HT-29 (cell line): ENCODE data around the gene TMEM253. TPM values are rescaled to one million over a fixed set of nuclear protein-coding genes. Genes with fewer than 3 reads are reported as not detected.

ENCODE experiments used
- small RNA-seq: library from RNA; depleted of rRNA; stranded (forward); fragments of <200 nt; gene quantifications from one replicate; pipeline ENCODE3, GENCODE V24; 2014
- total RNA-seq: library from RNA; depleted of rRNA; stranded (reverse); fragments of >200 nt; shearing (Covaris generic); gene quantifications from 2 replicates; pipeline ENCODE4 v1.2.3, GENCODE V29; 2014; rRNA removed

TMEM253 gene
- total RNA-seq, 1 experiment from 2014 or later, result 0.41 TPM

Small RNA genes lying within 50 kb of the gene (small RNA-seq; reads per million reads assigned to genes)
- gene RNU6-252P, result not detected

Other genes starting within 250 kb of the TMEM253 start
- gene RNASE3, start 209.7 kb upstream of the TMEM253 start, total RNA-seq, result not detected in 2 replicates
- not detected in 2 replicates for gene RNASE2, start 145.6 kb upstream of the TMEM253 start, total RNA-seq
- 47.1 and 49.6 TPM in 2 replicates for gene METTL17, start 111.1 kb upstream of the TMEM253 start, total RNA-seq
- not detected in 2 replicates for gene SLC39A2, start 101.8 kb upstream of the TMEM253 start, total RNA-seq
- 16.0 and 18.1 TPM in 2 replicates for gene NDRG2, start 76.0 kb upstream of the TMEM253 start, total RNA-seq
- gene TPPP2, start 70.8 kb upstream of the TMEM253 start, total RNA-seq, result not detected in 2 replicates
- not detected in 2 replicates for gene RNASE13, start 66.3 kb upstream of the TMEM253 start, total RNA-seq
- gene RNASE7, start 58.7 kb upstream of the TMEM253 start, total RNA-seq, result not detected in 2 replicates
- gene RNASE8, start 43.2 kb upstream of the TMEM253 start, total RNA-seq, result not detected in 2 replicates
- gene ARHGEF40, start 30.8 kb upstream of the TMEM253 start, total RNA-seq, result 18.4 and 20.0 TPM in 2 replicates
- gene ZNF219, start 2.4 kb upstream of the TMEM253 start, total RNA-seq, result 13.6 and 14.6 TPM in 2 replicates
- not detected in 2 replicates for gene OR5AU1, start 55.0 kb downstream of the TMEM253 start, total RNA-seq
- 375 and 471 TPM in 2 replicates for gene HNRNPC, start 168.4 kb downstream of the TMEM253 start, total RNA-seq
- 0.05 and 0.33 TPM in 2 replicates for gene RPGRIP1, start 179.0 kb downstream of the TMEM253 start, total RNA-seq